A172 (cell line): ENCODE measurements around the gene GJD4. TPM values are rescaled to one million over a fixed set of nuclear protein-coding genes. Genes with fewer than 3 reads are reported as not detected.
A peak's percentile ranks its signal among the peaks of the same experiment; 100 is the strongest.

Source experiments
- DNase-seq: peaks from one replicate; pipeline ENCODE4 v3.0.0-alpha.2; 2015; ENCODE audit warnings: low spot score
- total RNA-seq: library from RNA; depleted of rRNA; stranded (reverse); fragments of >200 nt; shearing (Covaris generic); gene quantifications from 2 replicates; pipeline ENCODE4 v1.2.3, GENCODE V29; 2014

Gene GJD4
- total RNA-seq, 1 experiment from 2014 or later: not detected

DNA sequence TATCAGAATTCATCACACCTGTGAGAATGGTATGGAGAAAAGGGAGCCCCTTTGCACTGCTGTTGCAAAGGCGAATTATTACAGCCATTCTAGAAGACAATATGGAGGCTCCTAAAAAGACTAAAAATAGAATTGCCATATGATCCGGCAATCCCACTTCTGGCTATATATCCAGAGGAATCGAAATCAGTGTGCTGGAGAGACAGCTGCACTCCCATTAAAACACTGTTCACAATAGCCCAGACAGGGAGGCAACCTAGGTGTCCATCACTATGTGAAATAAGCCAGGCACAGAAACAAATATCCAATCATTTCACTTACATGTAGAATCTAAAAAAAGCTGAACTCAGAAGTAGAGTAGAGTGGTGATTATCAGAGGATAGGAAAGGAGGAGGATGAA lies 26.0 kb upstream of the GJD4 start:
- DNase-seq: no peak

DNA sequence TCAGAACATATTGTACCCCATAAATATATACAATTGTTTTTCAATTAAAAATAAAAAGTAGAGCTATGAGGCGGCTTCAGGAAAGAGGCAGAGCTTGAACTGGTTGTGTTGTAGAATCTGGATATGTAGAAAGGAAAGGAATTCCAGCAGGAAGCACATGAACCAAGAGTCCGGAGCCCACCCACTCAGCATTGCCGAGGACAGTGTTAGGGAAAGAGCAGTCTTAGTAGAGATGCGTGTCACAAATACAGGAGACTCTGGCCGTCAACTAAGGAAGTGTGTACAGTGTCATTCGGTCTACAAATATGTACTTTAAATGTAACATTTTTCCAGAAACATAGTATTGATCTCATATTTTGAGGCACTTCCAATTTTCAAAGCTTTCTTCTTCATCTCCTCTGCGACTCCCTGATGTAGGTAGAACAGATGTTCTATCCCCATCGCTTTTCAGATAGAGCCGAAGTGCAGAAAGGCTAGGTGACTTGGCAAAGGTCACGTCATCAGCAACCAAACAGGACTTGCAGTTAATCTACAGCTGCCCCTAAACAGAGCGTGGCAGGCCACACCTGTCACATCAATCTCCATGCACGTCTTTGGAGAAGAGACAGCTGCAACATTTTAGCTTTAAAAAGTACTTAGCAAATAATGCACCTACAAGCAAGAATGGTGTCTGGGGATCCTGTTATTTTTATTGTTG lies 25.3 kb upstream of the GJD4 start:
- no peak for DNase-seq

DNA sequence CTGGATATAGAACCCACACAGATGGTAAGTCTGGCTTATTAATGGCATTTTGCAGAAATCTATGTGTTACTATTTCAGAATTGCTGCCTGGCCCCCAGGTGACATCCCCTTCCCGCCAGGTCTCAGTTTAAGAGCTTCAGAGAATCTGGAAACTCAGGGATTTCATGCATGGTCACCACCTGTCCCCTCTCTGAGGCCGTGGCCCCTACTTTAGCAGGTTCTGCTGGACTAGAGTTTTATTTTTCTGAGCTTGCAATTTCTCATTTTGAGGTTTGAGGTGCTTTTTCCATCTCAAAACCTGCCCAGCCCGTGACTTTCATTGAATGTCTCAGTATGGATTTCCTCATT lies 24.7 kb upstream of the GJD4 start:
- DNase-seq: no peak

DNA sequence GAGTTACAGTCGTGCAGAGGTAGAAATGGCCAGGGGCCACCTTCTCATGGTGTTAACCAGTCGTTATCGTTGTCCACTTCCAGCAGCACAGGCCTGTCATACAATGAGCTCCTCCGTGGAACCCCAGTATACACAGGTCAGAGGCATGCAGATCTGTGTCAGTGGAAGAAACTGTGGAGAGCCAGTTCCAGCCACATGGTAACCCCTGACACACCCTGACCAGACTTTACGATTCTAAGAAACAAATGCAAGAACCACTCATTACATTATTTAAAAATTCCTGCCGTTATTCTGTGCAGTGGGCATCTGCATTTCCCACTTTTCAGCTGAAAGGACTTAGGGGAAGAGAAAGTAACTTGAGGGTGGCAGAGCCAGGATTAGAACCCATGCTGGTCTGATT lies 23.5 kb upstream of the GJD4 start:
- no peak for DNase-seq

DNA sequence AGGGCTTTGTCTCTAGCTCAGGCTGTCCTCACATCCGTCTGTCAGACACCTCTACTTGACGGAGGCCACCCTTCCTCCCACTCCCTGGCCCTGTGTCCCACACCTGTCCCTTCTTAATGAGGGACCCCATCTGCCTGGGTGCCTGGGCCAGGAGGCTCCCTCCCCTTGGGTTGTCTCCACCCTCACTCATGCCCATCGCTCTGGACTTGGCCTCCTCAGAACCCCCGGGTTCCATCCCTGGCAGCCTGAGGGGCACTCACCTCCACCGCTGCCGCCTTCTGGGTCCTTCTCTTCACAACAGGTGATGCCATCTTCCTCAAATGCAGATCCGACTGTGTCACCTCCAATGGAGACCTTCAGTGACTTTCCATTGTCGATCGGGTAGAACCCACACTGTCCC lies 20.2 kb upstream of the GJD4 start:
- no peak for DNase-seq

DNA sequence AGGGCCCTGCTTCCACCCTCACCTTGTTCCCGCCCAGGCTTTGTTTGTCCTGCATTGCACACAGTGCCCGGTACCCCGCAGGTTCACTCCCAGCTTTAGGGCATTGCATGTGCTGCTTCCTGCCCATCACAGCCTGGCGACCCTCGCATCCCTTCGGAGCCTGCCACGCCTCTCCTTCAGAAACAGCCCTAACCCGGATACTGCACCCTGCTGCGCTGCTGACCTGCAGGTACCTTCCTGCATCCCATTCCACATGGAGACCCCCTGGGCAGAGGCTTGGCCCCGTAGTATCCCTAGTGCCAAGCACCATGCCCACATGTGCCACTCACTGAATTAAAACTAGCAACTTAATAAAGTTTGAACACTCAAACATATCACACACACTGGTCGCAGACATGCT lies 19.8 kb upstream of the GJD4 start:
- no peak for DNase-seq

DNA sequence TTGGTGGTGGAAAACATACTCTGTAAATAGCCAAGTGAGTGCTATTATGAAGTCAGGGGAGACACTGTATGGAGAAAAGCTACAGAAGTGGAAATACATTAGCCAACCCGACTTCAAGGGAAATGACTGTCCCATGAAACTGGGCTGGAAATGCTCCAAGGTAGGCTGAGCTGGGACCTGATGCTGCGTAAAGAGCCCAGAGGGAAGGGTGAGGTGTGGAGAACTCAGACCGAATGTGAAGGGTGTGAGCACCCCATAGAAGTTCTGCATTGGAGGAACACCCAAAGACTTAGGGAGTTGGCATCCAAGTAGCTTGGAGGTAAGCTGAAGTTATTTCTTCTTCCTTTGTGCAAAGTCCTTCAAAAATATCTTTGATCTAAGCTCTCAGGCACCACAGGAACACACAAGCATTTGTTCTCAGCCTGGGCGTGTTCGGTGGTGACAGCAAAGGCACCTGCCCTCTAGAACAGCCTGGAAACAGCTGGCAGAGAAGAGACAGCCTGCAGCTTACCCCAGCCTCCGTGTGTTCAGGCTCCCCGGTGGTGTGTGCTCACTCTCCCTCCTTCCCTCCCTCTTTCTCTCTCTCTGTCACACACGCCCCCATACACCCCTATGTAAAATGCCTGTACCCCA lies 19.1 kb upstream of the GJD4 start:
- DNase-seq: no peak

DNA sequence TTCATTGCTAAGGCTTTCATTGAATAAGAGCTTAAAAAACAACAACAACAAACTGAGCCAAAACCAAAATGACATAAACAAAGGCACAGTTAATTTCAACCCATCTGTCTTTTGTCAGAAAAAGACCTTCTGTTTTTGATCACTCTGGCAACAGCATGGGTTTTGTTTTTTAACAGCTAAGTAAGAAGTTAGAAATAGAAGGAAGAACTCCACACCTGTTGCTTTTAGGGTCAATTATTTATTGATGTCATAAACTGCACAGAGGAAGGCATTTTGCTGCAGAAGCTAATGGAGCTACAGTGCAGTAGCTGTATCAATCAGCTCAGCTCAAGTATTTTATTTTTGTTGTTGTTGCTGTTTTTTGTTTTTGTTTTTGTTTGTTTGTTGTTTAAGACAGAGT lies 16.3 kb upstream of the GJD4 start:
- no peak for DNase-seq

DNA sequence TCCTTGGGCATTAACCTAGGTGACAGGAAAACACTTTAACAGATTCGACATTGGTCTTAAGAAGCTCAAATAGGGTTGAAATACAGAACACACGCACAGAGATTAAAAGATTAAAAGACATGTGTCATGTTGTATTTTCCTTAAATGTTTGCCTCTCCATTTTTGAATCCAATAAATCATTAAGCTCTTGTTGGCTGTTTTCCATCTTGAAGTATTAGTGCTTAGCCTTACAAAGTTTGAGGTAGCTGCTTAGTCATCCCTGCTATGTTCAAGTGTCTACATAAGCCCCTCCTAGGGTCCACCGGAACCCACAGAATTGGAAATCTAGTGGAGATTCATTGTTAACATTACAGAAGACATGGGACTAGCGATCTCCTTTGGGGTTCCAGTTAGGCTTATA lies 12.7 kb upstream of the GJD4 start:
- no peak for DNase-seq

DNA sequence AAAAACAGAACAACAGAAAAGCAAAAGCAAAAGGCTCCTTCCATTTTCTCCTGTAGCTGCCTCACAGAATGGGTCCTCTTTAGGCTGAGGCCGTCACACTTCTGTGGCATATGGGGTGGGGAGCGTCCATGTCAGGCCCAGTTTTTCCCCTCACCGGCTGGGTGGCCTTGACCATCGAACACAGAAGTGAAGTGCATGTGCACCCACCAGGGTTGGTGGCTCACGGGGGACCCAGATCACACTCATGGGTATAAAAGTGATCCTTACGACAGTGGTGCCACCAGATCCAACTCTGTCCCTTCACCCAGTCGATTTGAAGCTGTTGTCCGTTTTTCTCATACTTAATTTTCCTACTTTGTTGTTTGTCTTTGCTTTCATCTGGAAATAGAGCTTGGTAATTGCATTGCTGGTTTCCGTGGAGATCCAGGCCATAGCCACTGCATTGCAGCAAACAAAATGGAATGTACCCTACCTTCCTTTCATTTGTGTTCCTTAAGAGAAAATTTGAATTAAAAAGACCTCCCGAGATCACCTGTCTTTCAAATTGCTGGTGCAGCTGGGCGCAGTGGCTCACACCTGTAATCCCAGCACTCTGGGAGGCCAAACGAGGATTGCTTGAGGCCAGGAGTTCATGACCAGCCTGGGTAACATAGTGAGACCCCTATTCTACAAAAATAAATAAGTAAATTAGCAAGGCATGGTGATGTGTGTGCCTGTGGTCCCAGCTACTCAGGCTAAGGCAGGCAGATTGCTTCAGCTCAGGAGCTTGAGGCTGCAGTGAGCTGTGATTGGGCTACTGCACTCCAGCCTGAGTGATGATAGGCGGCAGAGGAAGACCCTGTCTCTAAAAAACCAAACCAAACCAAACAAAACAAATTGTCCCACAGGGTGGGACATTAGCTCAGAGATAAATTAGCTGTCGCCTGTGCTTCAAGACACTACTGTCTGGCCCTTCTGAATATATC lies 10.7 kb upstream of the GJD4 start:
- no peak for DNase-seq

DNA sequence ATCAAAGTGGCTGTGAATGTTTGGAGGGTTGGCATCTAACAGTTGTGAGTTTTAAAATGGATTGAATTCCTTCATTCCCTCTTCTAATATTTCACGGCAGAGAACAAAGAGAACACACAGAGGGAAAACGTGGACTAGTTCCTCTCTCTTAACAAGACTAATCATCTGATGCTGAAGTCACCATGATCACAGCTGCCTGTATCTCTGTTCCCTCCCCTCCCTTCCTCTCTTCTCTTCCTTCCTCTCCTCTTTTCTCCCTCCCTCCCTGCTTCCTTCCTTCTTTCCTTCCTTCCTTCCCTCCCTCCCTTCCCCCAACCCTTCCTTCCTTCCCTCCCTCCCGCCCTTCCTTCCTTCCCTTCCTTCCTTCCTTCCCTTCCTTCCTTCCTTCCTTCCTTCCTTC lies 10.0 kb upstream of the GJD4 start:
- no peak for DNase-seq

DNA sequence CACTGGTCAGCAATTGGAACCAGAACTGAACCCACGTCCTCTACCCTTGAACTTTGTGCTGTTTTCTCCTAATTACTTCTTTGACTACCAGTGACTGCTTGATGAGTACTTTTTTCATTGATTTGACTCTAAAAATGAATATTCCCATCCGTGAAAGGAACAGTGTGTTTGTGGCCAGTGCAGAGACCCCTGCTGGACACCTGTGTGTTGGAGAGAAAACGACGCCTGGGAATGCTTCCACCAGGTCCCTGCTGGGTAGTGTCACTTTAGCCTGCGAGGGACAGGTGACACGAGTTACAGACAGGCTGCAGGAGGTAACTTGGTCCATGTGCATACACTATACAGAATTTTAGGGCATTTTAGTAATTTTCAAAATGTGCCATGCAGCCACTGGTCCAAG lies 6.8 kb upstream of the GJD4 start:
- DNase-seq: no peak

DNA sequence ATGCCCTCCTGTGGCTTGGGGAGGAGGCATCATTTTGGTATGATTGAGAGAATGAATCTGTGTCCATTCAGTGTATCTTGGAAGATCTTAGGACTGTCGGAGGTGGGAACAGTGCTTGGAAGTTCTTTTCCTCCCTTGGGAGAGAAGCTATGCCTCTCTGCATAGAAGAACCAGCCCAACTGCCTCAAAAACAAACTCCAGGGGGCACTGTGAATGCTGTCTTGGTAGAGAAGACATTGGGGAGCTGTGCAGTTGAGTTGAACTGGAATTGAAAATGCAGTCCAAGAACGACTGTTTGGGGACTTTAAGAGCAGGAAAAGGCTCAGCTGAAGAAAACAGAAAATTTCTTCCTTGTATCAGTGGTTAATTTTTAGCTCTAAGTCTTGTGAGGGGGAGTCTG lies 4.9 kb upstream of the GJD4 start:
- DNase-seq: no peak

DNA sequence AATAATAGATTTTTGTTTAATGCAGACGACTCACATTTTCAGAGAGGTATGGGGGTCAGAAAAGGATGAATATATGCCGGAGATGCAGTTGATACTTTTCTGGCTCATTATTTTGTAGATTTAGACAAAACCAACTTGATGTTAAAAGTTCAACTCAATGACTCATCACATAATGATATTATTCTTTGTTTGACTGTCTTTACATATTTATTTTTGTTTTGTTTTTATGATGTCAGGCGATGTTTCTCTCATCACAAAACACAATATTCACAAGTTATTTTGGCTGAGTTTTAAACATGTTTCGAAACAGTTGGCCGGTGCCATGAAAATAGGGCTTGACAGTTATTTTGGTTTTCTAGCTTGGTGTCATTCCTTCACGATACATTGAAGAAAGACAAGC lies 1.3 kb downstream of the GJD4 start:
- DNase-seq: peak; percentile 20

DNA sequence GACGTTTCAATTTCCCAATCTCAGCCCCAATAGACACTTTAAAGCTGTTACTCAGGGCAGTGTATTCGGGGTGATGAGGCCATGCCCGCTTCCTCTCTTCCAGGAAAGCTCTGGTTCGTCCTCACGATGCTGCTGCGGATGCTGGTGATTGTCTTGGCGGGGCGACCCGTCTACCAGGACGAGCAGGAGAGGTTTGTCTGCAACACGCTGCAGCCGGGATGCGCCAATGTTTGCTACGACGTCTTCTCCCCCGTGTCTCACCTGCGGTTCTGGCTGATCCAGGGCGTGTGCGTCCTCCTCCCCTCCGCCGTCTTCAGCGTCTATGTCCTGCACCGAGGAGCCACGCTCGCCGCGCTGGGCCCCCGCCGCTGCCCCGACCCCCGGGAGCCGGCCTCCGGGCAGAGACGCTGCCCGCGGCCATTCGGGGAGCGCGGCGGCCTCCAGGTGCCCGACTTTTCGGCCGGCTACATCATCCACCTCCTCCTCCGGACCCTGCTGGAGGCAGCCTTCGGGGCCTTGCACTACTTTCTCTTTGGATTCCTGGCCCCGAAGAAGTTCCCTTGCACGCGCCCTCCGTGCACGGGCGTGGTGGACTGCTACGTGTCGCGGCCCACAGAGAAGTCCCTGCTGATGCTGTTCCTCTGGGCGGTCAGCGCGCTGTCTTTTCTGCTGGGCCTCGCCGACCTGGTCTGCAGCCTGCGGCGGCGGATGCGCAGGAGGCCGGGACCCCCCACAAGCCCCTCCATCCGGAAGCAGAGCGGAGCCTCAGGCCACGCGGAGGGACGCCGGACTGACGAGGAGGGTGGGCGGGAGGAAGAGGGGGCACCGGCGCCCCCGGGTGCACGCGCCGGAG lies 2.6 kb downstream of the GJD4 start:
- no peak for DNase-seq

DNA sequence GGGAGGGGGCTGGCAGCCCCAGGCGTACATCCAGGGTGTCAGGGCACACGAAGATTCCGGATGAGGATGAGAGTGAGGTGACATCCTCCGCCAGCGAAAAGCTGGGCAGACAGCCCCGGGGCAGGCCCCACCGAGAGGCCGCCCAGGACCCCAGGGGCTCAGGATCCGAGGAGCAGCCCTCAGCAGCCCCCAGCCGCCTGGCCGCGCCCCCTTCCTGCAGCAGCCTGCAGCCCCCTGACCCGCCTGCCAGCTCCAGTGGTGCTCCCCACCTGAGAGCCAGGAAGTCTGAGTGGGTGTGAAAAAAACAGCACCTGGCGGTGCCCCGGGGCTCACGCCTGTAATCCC lies 3.2 kb downstream of the GJD4 start:
- DNase-seq: no peak

DNA sequence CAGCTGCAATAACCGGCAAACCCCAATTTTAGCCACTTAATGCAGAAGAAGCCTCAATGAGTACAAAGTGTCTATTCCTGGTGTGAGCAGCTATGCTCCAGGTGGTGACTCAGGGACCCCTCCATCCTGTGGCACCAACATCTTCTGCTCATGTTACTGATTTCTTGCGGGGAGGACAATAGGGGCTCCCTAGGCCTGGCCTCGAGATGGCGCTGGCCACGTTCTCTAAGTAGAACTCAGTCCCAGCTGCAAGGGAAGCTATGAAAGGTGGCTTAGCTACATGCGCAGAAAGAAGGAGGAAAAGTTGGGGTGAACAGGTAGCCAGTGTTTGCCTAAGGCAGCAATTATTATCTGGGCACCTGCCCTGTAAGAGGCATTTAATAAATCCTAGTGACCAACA lies 6.6 kb downstream of the GJD4 start:
- DNase-seq: no peak

DNA sequence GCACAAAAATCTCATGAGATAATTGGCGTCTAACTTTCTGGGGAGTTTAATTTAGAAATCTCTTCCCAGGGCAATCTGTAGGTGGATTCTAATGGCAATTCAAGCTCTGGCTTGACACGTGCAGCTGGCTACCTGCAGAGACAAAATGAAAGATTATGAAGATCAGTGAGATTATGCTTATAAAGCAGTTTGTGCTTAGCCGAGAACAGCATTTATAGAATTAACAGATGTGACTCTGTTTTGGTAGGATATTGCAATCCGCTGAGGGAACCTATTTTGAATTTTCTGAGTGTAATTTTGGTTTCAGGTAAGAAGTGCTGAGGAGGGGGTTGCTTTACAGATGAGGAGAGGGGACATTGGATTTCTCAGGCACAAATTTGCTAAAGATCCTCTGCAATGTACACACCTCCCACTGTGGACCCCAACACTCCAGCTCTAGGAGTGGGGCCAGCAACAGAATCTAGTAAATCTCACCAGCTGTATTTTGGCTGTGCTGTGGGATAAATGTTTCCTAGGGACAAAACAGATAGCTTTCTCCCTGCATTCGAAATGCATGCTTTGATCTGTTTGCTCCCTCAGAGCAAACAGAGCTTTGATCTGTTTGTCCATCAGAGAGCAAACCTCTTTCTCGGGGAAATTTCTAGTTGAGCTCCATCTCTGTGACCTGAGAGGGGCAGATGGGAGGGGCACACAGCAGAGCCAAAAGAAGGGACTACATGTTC lies 7.4 kb downstream of the GJD4 start:
- DNase-seq: no peak

DNA sequence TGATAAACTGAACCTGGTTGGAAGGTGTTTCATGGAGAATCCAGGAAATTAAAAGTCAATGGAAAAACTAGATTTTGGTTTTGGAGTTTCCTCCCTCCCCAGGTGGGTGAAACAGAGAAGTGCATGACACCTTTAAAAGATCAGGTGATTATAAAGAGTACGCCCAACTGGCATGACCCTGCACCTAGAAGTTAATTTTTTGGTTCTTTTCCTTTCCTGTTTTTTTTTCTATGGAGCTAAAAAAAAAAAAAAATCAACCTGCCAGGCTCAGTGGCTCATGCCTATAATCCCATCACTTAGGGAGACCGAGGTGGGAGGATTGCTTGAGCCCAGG lies 7.9 kb downstream of the GJD4 start:
- DNase-seq: no peak

DNA sequence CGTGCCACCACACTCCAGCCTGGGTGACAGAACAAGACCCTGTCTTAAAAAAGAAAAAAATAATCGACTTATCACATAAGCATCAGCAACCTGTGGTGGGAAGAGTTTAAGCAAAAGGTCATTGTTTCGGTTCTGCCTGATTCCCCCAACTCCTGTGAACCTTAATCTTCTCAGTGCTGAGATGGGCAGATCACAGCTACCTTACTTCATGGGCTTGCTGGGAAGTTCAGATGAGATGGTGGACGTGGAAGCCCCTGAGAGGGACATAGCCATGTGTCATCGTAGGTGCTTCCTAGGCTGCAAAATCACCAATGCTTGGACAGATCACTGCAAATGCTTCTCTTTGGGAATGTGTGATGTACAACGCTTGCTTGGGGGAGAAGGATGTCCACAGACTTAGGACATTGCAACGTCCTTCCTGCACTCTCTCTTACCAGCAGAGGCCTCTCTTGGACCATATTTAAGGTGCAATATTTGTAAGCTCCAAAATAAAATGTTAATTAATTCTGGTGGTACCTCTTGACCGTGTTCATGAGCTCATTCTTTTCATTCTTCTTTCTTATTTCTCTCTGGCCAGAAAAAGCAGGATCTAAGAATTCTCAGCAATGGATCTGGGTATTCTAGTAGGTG lies 8.6 kb downstream of the GJD4 start:
- DNase-seq: peak; percentile 26

DNA sequence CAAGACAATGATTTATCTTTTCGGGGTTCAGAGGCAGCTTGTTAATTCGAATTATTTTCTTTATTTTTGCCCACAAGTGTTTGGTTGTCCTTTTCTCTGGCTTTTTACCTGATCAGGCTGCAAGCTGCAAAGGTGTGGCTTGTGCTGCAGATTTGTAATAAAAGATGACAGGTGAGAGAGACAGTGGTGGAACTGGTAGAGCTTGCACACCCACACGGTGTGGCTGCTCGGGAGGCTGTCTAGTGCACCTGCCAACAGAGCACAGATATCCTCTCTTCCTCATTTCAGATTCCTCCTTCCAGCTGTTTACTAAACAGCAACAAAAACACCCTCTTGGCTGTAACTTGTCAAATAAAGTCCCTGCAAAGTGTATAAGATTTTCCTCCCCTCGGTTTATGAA lies 9.2 kb downstream of the GJD4 start:
- no peak for DNase-seq
